GM19397 (cell line): ENCODE results near the gene AIP.
"Not testable (repeated sequence)": the region's sequence is repeated elsewhere in the genome, so short reads cannot be mapped to it uniquely, and the experiment has no call there.

Source experiments
- ATAC-seq: cut with Tn5 transposase; IDR thresholded peaks from one replicate; pipeline ENCODE4 v1.9.1; 2021; ENCODE audit warnings: mild to moderate bottlenecking, moderate library complexity; ENCODE audit not compliant: unreplicated experiment

The AIP gene

DNA sequence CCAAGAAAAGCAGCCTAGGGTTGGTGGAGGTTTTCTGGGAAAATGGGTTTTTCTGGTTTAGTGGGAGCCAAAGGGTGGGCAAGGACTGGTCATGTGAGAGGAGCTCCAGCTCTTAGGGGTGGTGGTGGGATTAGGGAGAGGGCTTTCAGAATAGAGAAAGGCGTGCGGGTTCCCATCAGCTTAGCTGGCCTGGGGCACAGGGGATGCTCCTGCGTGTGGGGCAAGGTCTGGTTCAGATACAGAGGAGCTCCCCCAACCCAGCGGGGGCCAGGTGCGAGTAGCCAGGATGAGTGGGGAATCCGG, 14.4 kb upstream of the AIP start:
- no peak for ATAC-seq

DNA sequence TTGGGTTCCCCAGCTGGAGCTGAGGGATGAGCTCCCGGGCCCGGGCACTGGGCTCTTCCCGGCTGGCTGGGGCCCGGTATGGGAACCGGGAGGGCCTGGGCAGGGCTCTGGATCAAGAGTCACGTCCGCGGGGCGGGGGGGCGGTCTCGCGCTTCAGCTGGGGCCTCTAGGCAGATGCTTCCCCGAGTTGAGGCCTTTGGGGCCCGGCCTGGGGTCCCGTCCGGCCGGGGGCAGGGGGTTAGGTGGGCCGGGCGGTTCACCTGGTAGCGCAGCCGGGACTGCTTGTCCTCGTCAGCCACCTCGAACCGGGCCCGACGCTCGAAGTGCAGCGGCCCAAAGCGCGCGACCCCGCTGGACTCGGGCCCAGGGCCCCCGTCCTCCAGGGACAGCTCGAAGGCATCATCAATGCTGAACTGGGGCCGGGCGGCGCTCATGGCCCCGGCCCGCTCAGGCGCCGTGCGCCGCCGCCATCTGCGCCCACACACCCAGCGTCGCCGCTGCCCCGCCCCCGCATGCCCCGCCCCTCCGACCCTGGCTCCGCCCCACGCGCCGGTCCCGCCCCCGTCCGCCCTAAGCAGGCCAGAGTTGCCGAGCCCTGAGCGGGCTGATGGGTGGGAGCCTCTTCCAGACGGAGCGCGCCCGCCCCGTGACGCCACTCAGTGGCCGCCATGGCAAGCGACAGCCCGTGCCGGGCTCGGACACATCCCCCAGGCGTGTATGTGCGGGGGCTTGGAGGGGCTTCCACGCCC, 13.9 kb upstream of the AIP start, which contains the start of gene TMEM134:
Gene TMEM134 (minus strand): TSS at position 493 of the 749 bp plus-strand sequence. CDS start 59 bp downstream, at position 434.
- peak; percentile 74 for ATAC-seq

DNA sequence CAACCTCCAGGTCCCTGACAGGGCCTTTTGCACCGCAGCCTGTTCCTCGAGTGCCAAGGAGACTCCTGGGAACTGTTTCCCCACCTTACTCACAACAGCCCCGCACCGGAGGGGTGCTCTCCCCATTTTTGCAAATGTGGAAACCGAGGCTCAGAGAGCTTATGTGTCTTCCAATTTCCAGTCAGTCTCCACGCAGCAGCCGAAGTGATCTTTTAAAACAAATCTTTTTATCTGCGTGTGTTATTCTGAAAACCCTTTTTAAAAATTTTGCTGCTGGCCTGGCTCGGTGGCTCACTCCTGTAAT, 13.4 kb upstream of the AIP start:
- ATAC-seq, result no peak

DNA sequence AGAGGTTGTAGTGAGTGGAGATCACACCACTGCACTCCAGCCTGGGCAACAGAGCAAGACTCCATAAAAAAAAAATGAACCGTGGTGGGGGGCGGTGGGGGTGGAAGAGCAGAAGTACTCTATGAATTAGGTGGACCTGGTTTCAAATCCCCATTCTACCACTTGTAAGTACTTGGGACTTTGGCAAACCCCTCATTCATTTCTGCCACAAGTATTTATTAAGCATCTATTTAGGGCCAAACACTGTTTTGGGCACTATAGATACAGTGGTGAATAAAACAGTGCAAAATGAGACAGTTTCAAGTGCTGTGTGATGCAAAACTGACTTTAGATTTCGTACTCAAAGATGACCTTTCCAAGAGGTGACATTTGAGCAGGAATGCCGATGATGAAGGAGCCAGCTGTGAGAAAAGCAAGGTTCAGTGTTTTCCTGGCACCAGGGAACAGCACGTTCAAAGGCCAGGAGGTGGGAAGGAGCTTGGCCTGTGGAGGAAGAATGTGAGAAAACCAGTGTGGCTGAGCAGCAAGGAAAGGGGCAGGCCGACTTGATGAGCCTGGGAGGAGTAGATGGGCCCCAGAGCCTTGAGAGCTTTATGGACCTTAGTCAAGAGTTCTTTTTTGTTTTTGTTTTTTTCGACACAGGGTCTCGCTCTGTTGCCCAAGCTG, 12.4 kb upstream of the AIP start:
- no peak for ATAC-seq

DNA sequence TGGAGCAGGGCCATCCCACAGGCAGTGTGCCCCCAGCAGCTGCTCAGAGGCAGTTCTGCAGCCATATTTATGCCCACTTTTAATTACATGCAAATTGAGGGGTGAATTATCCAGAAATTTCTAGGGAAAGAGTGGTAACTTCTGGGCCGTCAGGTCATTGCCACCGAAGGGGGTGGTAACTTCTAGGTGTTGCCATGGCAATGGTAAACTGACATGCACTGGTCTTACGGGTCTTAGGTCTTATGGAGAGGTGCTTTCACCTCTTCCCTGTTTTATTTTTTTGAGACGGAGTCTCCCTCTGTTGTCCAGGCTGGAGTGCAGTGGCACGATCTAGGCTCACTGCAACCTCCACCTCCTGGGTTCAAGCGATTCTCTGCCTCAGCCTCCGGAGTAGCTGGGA, 9.9 kb upstream of the AIP start:
- ATAC-seq, result no peak

DNA sequence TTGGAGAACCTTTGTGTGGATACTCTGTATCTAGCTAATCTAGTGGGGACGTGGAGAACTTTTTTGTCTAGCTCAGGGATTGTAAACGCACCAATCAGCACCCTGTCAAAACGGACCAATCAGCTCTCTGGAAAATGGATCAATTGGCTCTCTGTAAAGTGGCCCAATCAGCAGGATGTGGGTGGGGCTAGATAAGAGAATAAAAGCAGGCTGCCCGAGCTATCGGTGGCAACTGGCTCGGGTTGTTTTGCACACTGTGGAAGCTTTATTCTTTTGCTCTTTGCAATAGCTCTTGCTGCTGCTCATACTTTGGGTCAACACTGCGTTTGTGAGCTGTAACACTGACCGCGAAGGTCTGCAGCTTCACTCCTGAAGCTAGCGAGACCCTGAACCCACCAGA, 6.1 kb upstream of the AIP start:
- not testable (repeated sequence) for ATAC-seq

DNA sequence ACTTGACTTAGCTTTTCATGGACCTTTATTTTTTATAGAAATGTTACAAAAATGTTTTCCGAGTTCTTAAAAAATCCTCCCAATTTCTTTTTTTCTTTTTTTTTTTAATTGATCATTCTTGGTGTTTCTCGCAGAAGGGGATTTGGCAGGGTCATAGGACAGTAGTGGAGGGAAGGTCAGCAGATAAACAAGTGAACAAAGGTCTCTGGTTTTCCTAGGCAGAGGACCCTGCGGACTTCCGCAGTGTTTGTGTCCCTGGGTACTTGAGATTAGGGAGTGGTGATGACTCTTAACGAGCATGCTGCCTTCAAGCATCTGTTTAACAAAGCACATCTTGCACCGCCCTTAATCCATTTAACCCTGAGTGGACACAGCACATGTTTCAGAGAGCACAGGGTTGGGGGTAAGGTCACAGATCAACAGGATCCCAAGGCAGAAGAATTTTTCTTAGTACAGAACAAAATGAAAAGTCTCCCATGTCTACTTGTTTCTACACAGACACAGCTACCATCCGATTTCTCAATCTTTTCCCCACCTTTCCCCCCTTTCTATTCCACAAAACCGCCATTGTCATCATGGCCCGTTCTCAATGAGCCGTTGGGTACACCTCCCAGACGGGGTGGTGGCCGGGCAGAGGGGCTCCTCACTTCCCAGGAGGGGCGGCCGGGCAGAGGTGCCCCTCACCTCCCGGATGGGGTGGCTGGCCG, 5.3 kb upstream of the AIP start:
- not testable (repeated sequence) for ATAC-seq

DNA sequence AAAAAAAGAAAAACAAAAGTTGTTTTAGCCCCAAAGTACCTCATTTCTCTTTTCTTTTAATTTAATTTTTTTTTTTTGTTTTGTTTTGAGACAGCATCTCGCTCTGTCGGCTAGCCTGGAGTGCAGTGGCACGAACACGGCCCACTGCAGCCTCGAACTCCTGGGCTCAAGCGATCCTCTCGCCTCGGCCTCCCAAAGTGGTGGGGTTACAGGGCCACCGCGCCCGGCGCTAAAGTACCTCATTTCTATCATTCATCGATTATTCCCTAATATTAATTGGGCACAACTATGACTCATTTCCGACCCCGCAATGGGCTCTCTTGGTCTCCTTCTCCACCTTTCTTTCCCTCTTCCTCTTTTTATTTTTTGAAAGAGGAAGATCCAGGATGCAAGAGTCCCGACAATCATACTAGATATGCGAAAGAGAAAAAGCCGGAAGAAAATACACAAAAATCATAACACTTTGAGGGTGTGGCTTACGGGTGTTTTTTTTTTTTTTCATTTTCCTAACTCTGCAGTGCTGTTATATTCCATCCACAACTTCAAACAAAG, 475 bp upstream of the AIP start:
- no peak for ATAC-seq

DNA sequence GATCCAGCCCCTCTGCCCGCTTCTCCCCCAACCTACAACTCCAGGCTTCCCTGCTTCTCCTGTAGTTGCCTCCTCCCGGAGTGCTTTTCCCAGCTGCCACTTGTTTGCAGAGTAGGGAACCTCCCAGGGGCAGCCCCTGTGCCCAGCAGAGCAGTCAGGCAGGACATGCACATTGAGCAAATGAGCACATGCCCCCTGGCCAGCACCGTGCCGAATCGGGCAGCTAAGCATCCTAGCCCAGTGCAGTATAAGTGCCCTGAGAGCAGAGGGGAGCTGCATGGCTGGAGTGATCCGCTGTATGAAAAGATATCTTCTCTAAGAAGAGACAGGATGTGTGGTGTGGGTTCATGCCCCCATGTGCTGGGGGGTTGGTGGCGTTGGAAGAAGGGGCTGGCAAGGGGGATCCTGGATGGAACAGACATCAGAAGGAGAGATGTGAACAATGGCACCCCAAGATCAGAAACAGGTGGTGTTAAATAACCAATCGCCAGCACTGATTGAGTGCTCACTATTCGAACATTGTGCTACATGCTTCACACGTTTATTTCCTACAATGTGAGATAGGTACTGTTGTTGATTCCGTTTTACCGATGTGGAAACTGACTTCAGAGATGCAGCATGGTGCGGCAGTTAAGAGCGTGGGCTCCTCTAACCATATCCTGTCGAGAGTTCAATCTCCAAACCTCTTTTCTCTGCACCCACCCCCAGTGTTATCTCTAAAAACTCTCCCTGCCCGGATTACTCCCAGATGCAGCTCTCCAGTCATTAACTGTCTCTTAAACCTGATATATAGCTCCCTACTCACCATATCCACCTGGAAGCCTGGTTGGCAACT, 1.2 kb downstream of the AIP start:
- ATAC-seq, result no peak

DNA sequence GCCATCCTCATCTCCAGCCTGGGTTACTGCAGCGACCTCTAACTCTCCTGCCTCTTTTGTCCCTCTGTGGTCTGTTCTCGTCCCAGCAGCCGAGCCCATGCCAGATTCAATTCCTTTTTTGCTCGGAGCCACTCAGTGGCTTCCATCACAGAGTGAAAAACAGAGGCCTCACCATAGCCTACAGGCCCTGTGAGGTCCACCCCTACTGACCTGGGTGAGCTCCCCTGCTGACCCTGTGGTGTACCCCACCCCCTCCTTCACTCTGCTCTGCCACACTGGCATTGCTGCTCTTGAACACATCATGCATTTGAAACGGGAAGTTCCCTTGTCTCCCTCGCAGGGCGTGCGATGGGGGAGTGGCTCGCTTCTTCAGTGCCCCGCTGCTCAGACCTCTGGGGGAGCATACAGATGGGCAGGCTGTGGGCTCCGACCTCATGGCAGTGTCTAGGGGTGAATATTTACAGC, 2.1 kb downstream of the AIP start:
- ATAC-seq, result no peak

DNA sequence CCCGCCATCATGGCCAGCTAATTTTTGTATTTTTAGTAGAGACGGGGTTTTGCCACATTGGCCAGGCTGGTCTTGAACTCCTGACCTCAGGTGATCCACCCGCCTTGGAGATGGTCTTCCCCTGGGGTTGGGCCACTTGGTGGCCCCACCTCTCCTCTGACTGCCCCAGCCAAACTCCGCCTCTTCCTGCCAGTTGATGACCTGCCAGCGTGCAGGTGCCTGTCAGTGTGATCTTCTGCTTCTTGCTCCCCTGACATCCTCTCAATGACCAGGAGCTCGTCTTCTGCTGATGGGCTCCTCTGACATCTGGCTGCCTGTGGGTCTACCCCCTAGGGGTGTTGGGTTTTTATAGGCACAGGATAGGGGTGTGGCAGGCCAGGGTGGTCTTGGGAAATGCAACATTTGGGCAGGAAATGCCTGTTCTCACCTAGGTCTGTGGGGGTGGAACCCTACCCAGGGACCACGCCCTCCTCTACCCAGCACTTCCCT, 3.1 kb downstream of the AIP start:
- ATAC-seq, result not testable (repeated sequence)

DNA sequence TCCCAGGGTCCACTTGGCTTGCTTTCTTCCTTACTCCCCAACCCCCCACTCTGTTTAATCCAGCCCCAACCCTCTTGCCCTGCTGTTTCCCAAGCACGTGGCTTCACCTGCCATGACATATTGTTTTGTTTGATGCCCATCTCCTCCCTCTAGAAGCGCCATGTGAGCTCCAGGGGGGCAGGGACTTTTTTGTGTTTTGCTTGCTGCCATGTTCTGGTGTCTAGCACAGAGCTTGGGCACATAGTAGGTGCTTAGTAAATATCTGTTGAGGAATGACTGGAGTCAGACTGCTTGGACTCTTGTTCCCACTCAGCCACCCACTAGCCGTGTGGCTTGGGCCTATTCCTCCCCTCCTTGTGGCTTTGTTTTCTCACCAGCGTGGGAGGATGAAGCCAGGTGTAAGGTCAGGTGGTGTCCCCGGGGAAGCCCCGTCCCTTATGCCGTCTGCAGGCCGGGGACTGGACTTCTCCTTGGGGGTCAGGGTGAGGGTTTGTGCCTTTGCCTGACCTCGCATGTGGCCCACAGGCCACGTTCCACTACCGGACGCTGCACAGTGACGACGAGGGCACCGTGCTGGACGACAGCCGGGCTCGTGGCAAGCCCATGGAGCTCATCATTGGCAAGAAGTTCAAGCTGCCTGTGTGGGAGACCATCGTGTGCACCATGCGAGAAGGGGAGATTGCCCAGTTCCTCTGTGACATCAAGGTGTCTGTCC, 3.8 kb downstream of the AIP start:
- no peak for ATAC-seq

DNA sequence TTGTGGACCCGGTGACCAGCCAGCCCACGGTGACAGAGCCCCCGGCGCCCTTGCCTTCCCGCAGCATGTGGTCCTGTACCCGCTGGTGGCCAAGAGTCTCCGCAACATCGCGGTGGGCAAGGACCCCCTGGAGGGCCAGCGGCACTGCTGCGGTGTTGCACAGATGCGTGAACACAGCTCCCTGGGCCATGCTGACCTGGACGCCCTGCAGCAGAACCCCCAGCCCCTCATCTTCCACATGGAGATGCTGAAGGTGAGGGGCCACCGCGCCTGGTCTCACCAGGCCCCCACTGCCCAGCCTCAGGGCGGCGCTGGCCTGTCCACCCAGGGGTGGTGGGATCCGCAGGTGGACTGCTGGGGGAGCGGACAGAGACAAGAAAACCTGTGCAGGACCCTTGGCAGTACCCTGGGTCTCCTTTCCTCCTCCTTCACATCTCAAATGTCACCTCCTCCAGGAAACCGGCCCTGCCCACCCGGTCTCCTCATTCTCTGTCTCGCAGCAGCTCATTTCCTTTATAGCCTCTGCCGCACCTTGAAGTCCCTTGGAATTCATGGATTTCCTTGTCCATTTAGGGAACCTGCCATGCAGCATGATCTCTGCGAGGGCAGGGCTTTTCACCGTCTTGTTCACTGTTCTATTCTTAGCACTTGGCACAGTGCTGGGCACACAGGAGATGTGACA, 6.5 kb downstream of the AIP start:
- ATAC-seq, result no peak

DNA sequence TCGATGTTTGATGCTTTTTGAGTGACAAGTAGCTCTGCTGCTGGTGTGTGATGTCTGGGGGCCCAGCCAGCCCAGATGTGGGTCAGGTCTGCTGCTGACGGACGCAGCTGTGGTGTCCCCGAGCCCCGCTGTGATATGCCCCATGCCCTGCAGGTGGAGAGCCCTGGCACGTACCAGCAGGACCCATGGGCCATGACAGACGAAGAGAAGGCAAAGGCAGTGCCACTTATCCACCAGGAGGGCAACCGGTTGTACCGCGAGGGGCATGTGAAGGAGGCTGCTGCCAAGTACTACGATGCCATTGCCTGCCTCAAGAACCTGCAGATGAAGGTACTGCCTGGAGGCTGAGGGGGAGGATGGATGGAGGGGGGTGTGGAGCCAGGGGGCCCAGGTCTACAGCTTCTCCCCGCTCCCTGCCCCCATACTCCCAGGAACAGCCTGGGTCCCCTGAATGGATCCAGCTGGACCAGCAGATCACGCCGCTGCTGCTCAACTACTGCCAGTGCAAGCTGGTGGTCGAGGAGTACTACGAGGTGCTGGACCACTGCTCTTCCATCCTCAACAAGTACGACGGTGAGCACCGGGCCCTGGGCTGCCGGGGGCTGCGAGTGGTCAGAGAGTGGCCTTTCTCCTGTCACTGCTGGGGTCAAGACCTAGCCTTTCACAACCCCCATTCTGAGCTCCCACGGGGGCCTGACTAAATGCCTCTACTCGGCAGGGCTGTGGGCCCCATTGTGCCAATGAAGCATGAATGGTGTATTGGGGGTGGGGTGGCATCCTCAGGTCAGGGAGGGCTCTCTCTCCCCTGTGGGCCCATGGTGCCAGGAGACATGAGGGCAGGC, 7.3 kb downstream of the AIP start:
- no peak for ATAC-seq

DNA sequence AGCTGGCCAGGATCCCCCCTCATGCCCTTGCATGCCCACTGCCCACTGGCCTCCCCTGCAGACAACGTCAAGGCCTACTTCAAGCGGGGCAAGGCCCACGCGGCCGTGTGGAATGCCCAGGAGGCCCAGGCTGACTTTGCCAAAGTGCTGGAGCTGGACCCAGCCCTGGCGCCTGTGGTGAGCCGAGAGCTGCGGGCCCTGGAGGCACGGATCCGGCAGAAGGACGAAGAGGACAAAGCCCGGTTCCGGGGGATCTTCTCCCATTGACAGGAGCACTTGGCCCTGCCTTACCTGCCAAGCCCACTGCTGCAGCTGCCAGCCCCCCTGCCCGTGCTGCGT, 7.9 kb downstream of the AIP start:
- no peak for ATAC-seq

DNA sequence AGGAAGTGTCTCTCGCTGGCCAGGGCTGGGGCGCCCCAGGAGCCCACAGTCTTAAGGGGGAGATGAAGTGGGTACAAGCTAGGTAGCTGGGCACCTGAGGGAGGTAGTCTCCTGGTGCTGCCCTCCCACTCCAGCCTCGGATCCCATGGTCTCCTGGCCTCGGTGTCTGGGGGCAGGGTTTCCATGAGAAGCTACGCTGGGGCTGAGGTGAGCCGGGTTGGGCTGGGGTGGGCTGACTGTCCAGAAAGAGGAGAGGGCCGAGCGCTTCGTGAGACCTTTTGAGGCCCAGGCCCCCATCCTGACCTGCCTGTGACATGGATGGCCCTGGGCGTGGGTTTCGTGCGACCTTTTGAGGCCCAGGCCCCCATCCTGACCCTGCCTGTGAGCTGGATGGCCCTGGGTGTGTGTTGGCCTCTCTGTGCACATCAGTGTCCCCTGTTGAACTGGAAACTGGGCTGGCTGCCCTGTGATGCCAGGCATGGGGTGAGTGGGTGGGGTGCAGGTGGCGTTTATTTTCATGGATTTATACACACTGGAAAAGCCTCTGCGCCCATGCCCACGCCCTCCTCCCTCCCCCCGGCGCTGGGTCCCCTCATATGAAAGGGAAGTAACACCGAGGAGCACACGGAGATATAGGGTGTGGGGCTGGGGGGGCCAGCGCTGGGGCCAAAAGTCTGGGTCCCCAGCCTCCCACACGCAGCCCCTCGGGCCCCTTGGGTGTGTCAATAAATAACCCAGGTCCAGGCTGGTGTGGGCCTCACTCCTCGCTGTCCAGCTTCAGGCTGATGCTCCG, 8.6 kb downstream of the AIP start:
- no peak for ATAC-seq

DNA sequence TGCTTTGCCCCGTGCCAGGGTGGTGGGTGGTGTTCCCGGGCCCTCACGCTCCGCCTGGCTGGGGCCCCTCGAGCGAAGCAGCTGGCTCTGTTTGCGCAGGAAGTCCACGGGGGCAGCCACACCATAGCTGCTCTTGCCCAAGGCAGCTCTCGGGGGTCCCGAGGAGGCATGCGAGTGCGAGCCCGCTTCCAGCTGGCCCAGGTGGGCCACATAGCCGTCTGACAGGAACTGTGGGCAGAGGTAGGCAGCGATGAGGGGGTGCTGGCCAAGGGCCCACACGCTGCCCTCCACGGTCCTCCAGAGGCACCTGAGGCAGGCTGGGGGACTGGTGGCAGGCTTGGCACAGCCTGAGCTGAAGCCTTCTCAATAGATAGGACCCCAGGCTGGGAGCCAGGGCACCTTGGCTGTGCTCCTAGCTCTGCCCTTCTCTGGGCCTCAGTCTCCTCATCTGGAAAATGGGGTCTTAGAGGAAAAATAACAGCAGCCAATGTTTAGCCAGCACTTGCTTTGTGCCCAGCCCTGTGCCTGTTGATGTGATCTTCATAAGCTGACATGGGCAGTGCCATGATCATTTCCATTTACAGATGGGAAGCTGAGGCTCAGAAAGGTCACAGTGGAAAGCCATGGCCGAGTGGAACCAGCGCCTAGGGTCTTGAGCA, 9.4 kb downstream of the AIP start:
- no peak for ATAC-seq
